HG02759 (cell line): Measurements from ENCODE around the gene TEX28.
"Not testable (repeated sequence)": the region's sequence is repeated elsewhere in the genome, so short reads cannot be mapped to it uniquely, and the experiment has no call there.

Experiments used
- ATAC-seq: cut with Tn5 transposase; IDR thresholded peaks from one replicate; pipeline ENCODE4 v1.9.1; 2021; ENCODE audit warnings: mild to moderate bottlenecking, moderate library complexity; ENCODE audit not compliant: unreplicated experiment

Gene TEX28, protein sequence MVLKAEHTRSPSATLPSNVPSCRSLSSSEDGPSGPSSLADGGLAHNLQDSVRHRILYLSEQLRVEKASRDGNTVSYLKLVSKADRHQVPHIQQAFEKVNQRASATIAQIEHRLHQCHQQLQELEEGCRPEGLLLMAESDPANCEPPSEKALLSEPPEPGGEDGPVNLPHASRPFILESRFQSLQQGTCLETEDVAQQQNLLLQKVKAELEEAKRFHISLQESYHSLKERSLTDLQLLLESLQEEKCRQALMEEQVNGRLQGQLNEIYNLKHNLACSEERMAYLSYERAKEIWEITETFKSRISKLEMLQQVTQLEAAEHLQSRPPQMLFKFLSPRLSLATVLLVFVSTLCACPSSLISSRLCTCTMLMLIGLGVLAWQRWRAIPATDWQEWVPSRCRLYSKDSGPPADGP

DNA sequence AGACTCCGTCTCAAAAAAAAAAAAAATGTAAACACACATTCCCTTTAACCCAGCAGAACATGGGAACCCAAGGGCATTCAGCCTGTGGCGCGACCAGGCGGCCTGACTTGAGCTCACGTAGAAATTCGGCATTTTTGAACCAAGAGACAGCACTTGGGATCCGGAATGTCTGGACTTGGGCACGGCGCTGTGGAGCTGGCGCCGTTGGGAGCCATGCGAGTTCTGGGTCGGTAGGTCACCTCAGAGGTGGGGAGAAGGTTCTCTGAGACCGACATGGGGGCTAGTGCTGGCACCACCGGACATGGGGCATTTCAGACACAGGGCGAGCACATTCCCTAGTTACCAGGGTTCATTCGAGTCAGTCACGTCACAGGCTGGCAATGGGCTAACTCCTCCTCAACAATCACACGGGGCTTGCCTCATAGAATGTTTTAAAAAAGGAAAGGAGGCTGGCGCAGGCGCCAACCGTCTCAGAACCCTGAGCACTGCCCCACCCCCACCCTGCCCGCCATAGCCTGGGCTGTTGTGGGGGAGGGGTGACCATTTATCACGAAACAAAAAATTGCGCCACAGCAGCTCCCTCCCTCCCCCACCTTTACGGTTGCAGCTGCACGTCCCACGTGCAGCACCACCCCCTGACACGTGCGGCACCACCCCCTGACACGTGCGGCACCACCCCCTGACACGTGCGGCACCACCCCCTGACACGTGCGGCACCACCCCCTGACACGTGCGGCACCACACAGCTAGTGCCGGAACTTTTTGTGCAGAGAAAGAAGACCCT is at the start of gene TEX28:
Gene TEX28 (minus strand): TSS at position 334 of the 784 bp plus-strand sequence. CDS start 3,007 bp downstream, outside the sequence.
- no peak for ATAC-seq

DNA sequence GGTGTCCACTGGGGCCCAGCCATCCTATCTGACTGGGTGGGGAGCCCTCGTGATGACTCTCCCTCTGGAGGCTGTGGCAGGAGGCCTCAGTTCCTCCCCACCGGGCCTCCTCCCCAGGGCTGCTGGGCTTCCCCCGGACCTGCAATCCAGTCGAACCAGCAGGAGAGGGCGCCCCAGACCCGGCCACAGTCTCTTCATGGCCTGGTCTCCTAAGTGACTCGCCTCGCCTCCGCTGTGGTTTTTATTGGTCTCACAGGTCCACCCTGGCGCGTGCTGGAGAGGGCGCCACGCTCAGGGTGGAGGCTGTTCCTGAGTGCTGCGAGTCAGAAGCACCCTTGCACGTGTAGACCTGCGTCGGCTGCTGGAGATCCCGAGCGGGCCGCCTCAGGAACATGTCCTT is 48.7 kb upstream of the TEX28 start:
- ATAC-seq, result peak; percentile 29

DNA sequence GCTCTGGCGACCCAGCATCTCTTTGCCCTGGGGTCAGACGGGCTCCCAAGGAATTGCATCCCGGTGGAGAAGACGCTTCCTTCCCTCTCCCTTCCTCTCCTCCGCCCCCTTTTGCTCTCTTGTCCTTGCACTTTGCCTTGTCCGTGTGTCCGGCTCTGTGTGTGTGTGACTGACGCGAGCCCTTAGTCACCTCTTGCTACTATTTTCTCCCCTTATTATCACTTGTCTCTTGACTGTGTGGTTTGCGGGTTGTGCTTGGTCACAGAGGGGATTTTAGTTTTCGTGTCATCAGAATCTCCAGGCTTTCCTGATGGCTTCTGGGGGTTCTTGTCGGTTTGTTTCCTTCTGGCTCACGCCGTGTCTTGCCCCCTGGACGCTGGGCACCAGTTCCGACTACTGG is 48.1 kb upstream of the TEX28 start:
- ATAC-seq, result not testable (repeated sequence)

DNA sequence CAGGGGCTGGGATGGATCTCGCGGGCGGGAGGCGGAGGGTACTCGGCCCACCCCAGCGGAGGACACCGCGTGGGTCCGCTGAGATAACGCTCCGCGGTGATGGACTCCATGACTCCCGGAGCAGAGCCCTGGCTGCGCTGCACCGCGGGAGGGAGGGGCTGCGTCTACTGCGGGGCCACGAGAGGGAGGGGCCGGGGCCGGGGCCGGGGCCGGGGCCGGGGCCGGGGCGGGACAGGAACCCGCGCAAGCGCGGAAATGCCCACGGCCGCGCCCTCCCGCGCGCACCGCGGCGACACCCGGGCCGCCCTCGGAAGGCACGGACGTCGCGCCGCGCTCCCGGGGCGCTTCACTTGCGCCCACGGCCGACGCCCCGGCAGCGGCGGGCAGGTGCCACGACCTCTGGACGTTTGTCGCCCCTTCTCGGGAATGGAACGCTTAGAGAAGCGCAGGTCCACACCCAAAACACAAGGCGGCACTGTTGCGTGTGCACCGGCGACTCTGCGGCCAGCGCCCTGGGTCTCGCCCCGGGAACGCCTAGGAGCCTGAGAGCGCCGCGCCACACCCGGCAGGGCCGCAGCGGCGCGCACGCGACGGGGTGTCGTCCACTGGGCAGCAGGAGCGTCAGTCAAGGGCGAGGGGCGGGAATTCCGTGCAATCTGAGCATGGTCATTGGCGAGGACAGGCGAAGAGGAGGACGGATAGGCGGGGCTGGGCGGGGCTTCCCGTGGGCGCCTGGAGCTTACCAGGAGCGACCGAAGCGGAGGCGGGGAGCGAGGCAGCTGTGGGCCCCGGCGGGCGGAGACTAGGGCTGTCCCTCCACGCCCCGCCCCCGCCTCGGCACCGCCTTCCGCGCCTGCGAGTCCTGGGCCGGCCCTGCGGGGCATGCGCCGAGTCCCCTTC is 46.7 kb upstream of the TEX28 start:
- peak; percentile 69 for ATAC-seq

DNA sequence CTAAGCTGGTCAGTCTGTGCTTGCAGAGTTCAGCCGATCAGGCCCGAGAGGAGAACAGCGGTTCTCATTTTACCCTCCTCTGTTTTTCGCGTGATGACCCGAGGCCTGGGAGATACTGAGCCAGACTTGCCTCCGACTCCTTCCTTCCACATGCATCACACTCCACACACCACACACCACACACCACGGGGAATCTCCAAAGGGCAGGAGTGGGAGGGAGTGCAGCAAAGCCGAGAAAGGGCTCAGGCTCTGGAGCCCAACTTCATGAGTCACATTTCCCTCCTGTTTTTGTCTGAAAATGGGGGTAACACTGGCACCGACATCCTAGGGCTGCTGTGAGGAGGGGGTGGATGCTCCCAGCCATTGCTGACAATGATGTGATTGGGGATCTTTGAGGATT is 39.6 kb upstream of the TEX28 start:
- ATAC-seq, result no peak

DNA sequence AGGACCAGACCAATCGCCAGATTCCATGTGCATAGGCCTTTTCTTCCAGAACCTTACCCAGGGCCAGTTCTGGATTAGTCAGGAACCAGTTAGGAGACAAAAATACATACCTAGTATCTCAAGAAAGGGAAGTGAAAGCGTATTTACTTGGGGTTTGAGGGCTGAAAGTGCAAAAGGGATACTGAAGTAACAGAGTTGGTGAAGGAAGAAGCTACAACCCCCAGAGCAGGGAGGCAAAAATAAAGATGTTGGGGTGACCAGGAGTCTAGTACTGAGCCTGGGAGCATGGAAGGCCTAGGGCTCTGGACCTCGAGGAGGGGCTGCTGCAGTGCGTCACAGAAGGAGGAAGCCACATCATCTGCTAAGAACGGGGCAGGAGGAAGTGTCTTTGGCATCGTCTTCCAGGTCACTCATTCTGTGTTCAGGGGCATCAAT is 38.9 kb upstream of the TEX28 start:
- peak; percentile 60 for ATAC-seq

DNA sequence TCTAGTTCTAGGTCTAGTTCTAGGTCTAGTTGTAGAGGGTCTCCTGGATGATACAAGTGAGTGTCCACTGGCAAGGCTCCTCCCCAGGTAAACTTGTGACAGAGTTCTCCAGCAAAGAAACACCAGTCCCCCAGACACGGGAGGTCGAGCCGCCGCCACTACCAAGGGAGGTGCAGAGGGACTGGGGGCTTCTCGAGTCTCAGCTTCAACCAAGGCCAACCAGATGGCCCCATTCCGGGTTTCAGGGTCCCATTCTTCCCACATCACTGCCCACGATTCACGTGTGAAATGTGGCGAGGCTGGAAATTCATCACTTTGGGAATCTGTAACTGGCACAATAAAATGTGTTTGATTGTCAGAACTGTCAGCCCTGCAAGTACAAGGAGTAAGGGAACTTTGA is 38.2 kb upstream of the TEX28 start:
- no peak for ATAC-seq

DNA sequence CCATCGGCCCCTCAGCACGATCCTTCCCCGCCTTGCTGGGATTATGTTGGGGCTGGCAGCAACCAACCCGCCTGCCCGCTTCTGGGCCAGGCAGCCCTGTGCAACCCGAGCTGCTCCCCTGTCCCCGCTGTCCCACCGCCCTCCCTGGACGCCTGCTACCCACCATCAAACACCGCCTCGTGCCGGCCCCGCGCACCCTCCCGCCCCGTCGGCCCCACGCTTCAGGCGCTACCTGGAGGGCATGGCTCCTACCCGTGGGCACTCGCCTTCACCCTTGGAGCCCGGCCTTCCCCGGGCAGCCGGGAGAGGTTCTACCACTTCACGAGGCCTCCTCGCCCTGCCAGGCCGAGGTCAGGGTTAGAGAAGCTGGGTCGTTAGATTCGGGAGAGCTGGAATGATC is 37.6 kb upstream of the TEX28 start:
- ATAC-seq, result no peak

DNA sequence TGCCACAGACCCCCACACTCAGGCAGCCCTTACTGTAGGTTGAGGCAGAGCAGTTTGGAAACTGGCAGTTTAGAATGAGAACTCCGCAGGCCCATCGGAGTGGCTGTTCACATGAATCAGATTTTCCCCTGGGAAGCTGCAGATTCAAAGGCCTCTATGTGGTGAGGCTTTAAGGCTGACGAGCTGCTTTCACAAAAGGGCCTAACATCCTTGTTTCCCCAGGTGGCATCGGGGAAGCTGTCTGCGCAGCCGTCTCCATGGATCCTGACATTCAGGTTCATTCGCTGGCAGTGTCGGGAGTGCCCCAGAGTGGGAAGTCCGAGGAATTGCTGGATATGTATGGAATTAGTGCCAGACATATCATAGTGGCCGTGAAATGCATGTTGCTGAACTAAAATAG is 34.4 kb upstream of the TEX28 start:
- ATAC-seq, result no peak

DNA sequence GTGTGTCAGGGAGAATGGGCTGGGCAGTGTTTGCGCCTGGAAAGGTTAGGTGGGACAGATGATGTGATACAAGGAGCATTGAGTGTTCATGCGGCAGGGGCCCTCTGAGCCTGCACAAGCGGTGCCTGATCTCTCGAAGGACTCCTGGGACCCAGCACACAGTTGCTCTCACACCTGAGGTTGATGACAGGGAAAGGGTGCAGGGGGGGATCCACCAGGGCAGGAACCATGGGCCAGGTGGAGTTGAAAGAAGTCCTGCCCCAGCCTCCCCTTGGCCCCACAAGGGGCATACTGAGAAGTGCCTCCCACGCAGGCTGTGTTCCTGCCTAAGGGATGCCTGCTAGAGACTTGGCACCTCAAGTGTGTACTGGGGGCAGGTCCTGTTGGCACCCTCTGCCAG is 33.7 kb upstream of the TEX28 start:
- ATAC-seq, result no peak

DNA sequence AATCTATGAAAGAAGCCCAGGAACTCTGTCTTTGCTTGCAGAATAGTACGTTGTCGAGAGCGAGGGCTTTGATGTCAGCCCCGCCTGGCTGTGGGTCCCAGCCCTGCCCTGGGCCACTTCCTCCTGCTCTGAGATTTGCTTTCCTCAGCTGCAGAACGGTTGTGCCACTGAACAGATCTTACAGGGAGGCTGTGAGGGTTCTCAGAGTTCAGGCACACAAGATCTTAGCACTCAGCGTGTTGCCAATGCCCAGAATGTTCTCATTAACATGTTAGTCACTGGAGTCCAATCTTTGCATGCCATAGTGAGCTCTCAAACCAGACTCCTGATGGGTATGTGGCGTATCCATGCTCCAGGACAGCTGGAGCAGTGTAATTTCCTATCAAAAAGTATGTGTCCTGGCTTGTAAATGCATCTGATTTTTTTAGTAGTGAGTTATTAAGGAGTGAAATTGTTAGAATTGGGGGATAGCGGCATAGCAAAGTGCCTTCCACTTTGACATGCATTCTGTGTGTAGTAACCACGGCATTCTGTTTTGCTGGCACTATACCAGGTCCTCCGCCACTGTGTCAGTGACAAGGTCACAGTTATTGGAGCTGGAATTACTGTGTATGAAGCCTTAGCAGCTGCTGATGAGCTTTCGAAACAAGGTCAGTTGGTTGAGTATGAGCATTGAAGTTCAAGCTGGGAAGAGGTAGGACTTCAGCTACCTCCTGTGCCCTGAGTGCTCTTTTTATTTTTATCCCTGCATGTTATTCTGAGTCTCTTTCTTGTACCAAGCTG is 32.3 kb upstream of the TEX28 start:
- ATAC-seq, result no peak

DNA sequence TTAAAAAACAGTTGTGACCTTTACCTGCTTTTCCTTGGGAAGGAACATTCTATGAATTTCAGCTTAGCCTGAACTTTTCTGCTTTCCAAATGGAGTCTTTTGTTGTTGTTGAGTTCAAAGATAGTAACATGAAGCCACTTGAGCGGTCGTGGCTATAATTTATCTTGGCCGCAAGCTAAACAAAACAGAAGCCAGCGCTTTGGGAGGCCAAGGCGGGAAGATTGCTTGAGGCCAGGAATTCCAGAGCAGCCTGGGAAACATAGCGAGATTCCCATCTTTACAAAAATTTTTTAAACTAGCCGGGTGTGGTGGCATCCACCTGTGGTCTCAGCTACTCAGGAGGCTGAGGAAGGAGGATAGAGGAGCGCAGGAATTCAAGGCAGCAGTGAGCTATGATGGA is 30.6 kb upstream of the TEX28 start:
- no peak for ATAC-seq

DNA sequence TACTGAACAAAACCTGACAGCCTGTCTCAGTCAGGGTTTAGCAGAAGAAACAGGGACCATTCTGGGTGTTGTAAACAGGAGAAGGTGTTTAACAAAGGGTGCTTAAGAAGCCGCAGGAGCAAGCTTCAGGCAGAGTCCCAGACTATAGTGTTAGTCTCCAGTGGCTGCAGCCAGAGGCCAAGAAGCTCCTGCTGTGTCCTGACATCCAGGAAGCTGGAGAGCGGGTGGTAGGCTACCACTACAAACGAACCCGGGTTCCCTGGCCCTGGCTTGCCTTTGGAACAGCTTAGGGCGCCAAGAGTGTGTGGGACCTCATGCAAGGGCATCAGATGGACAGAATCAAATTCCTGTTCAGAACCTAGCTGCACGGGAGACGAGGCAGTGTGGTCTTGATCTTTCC is 28.6 kb upstream of the TEX28 start:
- ATAC-seq, result no peak

DNA sequence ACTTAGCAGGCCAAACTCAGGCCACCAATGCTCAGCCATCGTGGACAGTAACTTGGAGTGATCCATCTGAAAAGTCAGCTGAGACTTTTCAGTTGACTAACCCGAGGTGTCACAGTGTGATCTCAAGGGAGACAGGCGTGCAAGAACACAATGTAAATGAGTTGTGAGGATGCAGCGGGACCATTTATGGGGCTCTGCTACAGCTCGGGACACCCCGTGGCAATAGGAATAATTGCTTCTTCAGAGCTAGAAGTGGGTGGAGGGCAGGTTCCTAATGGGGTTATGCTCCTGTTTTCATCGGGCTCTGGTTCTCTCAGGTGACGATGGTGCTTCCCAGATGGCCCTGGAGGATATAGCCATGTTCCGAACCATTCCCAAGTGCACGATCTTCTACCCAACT is 28.0 kb upstream of the TEX28 start:
- ATAC-seq, result no peak

DNA sequence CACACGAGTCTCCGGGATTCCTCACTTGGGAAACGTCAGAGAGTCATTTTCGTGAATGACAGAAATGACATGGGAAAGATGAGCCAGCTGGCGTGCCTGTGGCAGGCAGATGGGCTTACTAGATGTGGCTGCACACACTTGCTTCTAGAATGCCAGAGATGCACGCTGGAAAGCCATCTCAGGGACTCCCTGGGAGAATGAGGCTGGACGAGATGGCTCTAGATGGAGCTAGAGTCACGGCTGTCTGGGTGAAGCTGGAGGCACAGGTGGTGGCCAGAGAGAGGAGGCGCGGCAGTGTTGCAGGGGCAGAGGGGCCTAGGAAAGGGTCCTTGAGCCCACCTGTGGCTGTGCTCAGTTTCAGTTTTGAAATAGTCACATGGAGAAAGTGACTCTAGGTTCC is 26.7 kb upstream of the TEX28 start:
- ATAC-seq, result no peak

DNA sequence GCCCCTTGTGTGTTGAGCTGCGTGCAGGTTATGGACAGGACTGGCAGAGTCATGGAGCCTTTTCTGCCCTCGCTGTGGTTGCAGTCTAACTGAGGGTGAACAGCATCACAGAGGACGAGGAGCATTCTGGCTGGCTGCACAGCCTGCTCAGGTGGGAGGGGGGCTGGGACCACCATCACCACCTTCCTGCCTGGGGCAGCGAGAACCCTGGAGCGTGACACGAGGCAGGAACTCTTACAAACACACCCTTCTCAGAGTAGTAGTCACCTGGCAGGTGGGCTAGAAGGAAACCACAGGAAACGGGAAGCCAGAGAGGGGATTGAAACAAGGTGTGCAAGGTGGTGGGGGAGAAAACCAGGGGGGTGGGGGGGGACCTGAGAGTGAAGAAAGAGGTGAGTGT is 26.2 kb upstream of the TEX28 start:
- no peak for ATAC-seq

DNA sequence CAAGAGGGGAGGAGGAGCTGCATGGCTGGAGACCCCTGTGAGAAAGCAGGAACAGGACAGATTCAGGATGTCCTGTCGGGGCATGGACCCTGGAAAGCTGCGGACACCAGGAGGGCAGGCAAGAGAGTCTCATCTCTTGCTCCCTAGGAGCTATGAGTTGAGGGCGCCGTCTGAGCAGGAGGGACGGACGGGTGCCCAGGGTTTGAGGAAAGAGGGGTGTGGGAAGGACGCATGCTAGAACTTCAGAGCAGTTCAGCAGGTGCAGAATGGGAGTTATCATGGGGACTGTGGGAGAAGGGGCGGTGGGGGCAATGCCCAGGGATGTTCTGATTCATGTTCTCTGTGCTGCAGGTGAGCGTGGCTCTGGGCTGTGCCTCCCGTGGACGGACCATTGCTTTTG is 25.5 kb upstream of the TEX28 start:
- no peak for ATAC-seq

DNA sequence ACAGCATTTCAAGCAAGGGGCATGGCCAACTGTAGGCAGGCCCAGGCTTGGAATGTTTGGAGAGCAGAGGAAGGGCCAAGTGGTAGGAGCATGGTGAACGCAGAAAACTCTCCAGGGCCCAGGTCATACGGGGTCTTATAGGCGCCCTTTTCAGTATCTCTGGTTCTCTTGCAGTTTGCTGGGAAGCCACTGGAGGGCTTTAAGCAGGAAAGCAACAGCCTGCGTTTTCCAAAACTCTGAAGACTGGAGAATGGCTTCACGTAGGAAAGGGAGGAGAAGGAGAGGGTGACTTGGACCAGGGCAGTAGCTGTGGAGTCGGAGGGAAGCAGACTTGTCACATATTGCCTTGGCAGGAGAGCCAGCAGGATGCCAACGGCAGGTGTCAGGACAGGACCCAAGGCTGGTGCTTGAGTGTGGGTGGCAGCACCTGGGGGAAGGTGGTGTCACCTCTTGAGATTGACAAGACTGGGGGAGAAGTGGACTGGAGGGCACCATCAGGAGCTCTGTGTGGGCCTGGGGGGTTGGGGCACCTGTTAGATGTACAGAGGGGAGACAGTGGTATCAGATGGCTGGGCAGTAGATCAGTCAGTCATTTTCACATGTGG is 22.6 kb upstream of the TEX28 start:
- ATAC-seq, result no peak

DNA sequence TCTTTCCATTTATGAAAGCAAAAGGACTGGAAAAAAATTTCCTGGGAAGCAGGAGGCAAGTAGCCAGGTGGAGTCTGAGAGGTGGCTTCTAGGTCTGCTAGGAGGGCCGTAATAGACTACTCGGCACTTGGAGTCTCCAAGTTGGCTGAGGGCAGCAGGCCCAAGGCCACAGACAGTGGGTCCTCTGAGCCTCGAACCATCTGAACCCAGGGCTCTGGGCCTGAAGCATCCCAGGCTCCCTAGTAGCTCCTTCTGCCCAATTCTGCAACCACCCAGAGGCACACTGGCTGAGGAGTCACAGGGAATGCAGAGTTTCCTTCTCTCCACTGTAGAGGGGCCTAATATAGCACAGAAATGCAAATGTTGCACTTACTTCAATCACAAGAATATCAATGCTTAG is 20.5 kb upstream of the TEX28 start:
- no peak for ATAC-seq

DNA sequence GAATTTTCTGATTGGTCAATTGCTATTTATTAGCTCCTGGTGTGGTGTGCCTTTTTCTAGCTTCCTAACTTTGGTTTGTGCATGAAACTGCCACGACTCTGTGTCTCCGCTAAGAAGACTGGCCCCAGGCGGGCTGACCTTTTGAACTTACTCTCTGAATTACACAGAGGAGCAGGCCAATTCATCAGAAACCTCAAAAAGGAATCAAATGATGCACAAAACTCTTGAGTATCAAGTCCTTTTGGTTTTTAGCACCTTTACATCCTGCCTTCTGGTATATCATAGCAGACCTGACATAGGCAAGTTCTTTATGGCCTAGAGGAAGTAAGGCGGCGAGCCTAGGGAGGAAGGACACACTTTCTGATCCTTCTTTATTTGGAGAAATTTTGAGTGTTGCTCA is 18.2 kb upstream of the TEX28 start:
- ATAC-seq, result no peak
